Neuronal stem cell (in vitro differentiated cells): ENCODE results near the gene PTPRE.

Experiments used
- DNase-seq: peaks from one replicate; pipeline ENCODE4 v3.0.0-alpha.2; 2013; ENCODE audit warnings: low spot score
- H2AFZ ChIP-seq: one replicate; pipeline ENCODE4 v1.6.1; 2013; ENCODE audit warnings: mild to moderate bottlenecking, low read length, inconsistent platforms
- H2AK5ac ChIP-seq: 2 replicates; pipeline ENCODE4 v1.6.1; 2013; ENCODE audit warnings: low read depth, mild to moderate bottlenecking, inconsistent platforms, low read length, moderate library complexity, mixed read lengths
- H2BK120ac ChIP-seq: 2 replicates; pipeline ENCODE4 v1.6.1; 2013; ENCODE audit warnings: low read depth, mild to moderate bottlenecking, inconsistent platforms, low read length, moderate library complexity, mixed read lengths
- H2BK12ac ChIP-seq: one replicate; pipeline ENCODE4 v1.6.1; 2013; ENCODE audit warnings: low read length, inconsistent platforms
- H2BK15ac ChIP-seq: 2 replicates; pipeline ENCODE4 v1.6.1; 2013; ENCODE audit warnings: mild to moderate bottlenecking, low read length, inconsistent platforms, mixed read lengths
- H2BK5ac ChIP-seq: one replicate; pipeline ENCODE4 v1.6.1; 2013; ENCODE audit warnings: inconsistent platforms, mild to moderate bottlenecking, low read length, moderate library complexity
- H3K14ac ChIP-seq: one replicate; pipeline ENCODE4 v1.6.1; 2013; ENCODE audit warnings: low read length, inconsistent platforms
- H3K18ac ChIP-seq: 2 replicates; pipeline ENCODE4 v1.6.1; 2013; ENCODE audit warnings: low read length, inconsistent platforms
- H3K23ac ChIP-seq: 2 replicates; pipeline ENCODE4 v1.6.1; 2013; ENCODE audit warnings: low read depth, mild to moderate bottlenecking, mixed read lengths, low read length, inconsistent platforms; ENCODE audit not compliant: poor library complexity
- H3K27ac ChIP-seq: replicated peaks from 3 replicates; pipeline ENCODE4 v1.5.1; 2013; ENCODE audit warnings: low read length, inconsistent platforms
- H3K27me3 ChIP-seq, 3 experiments: 2 replicates each; pipeline ENCODE4 v1.6.1; 2013; ENCODE audit warnings: low read length in 3 of 3, mild to moderate bottlenecking in 2 of 3, inconsistent platforms in 1 of 3, low read depth in 1 of 3, mixed read lengths in 1 of 3, moderate library complexity in 1 of 3; ENCODE audit not compliant: control insufficient read depth in 3 of 3, insufficient read depth in 3 of 3
- H3K36me3 ChIP-seq, 2 donors: replicated peaks in 1 of 2; 2 replicates each; pipeline ENCODE4 v1.6.1; 2013; ENCODE audit warnings: low read length in 2 of 2; ENCODE audit not compliant: control insufficient read depth in 2 of 2, insufficient read depth in 2 of 2
- H3K4ac ChIP-seq: 2 replicates; pipeline ENCODE4 v1.6.1; 2013; ENCODE audit warnings: inconsistent platforms, mild to moderate bottlenecking, low read length, moderate library complexity
- H3K4me1 ChIP-seq, 2 donors: 1 replicate in 1 of 2; 2 replicates in 1 of 2; pipeline ENCODE4 v1.6.1; 2013; ENCODE audit warnings: low read length in 2 of 2, low read depth in 1 of 2; ENCODE audit not compliant: control insufficient read depth in 2 of 2, insufficient read depth in 1 of 2
- H3K4me2 ChIP-seq: one replicate; pipeline ENCODE4 v1.6.1; 2013; ENCODE audit warnings: mild to moderate bottlenecking, low read length, inconsistent platforms; ENCODE audit not compliant: insufficient read depth, poor library complexity, severe bottlenecking
- H3K4me3 ChIP-seq, 2 donors: 2 replicates each; pipeline ENCODE4 v1.5.1; 2013; ENCODE audit warnings: low read length in 2 of 2, mild to moderate bottlenecking in 2 of 2, inconsistent platforms in 1 of 2, moderate library complexity in 1 of 2
- H3K79me1 ChIP-seq: one replicate; pipeline ENCODE4 v1.6.1; 2013; ENCODE audit warnings: low read depth, mild to moderate bottlenecking, inconsistent platforms, low read length, moderate library complexity
- H3K9ac ChIP-seq: one replicate; pipeline ENCODE4 v1.6.1; 2013; ENCODE audit warnings: mild to moderate bottlenecking, low read depth, low read length, inconsistent platforms; ENCODE audit not compliant: poor library complexity
- H3K9me3 ChIP-seq, 2 donors: replicated peaks in 1 of 2; 2 replicates each; pipeline versions ENCODE3 to v1.6.1; 2013; ENCODE audit warnings: low read length in 2 of 2, mild to moderate bottlenecking in 2 of 2, inconsistent platforms in 1 of 2, low read depth in 1 of 2, mixed read lengths in 1 of 2, moderate library complexity in 1 of 2; ENCODE audit not compliant: control insufficient read depth in 2 of 2, insufficient read depth in 1 of 2
- H4K8ac ChIP-seq: one replicate; pipeline ENCODE4 v1.6.1; 2013; ENCODE audit warnings: low read depth, mild to moderate bottlenecking, inconsistent platforms, low read length, moderate library complexity
- H4K91ac ChIP-seq: one replicate; pipeline ENCODE4 v1.6.1; 2013; ENCODE audit warnings: low read length, low read depth, mild to moderate bottlenecking, inconsistent platforms; ENCODE audit not compliant: poor library complexity
- WGBS, 2 donors: extraction: QIAGEN DNeasy Blood & Tissue Kit; methylation state at CpG; one replicate each; pipeline ENCODE4 v1.1.7; 2013; ENCODE audit warnings: missing lambda C conversion rate in 2 of 2, mixed read lengths in 1 of 2; ENCODE audit not compliant: insufficient read length in 2 of 2, insufficient replicate concordance in 1 of 2; ENCODE audit errors: extremely low coverage in 2 of 2; 5-methylcytosine and 5-hydroxymethylcytosine counted together

The PTPRE gene

DNA sequence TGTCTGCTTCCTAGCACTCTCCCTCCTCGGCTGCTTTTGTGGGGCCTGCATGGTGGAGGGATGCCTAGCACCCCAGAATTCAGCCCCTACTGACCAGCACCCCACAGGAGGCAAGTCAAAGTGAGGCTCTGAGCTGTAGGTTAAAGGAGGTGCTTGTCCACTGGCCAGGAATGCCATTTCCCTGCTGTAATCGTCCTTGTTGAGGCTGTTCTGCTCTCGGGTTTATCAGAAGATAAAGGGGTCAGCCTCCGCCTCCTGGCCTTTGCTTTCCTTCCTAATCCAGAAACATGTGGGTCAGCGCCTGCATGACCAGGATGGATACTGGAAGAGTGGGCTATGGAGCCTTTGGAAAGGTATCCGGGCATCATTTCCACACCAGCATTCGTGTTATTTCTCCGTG, 120.4 kb downstream of the PTPRE start:
- no peak overlapping the region for H2BK120ac ChIP-seq
- no peak overlapping the region for H3K14ac ChIP-seq
- H3K79me1 ChIP-seq = no peaks in the 10 kb centered on the region
- H2BK12ac ChIP-seq = no peak overlapping the region
- no peaks in the 10 kb centered on the region for H3K36me3 ChIP-seq
- no peak overlapping the region for H2AK5ac ChIP-seq
- no peaks in the 10 kb centered on the region for H3K9me3 ChIP-seq
- no peak overlapping the region for H3K4me2 ChIP-seq
- no peak overlapping the region for H4K8ac ChIP-seq
- H3K4me3 ChIP-seq = no peak overlapping the region
- H3K27ac ChIP-seq = no peak overlapping the region
- H4K91ac ChIP-seq = no peak overlapping the region
- peak overlapping the region; percentile 9 for H3K18ac ChIP-seq
- no peak for DNase-seq
- H3K4me1 ChIP-seq = peaks cover 0 to 16% of the 10 kb centered on the region in 2 donors
- no peak overlapping the region for H2AFZ ChIP-seq
- no peak overlapping the region for H2BK15ac ChIP-seq
- no peak overlapping the region for H3K9ac ChIP-seq
- no CpG with 5 or more reads among the region's 8 CpGs for WGBS, 2 donors
- peaks cover 0 to 6% (median 0%) of the 10 kb centered on the region in 3 experiments for H3K27me3 ChIP-seq
- H3K4ac ChIP-seq = no peak overlapping the region
- no peak overlapping the region for H2BK5ac ChIP-seq
- no peak overlapping the region for H3K23ac ChIP-seq

DNA sequence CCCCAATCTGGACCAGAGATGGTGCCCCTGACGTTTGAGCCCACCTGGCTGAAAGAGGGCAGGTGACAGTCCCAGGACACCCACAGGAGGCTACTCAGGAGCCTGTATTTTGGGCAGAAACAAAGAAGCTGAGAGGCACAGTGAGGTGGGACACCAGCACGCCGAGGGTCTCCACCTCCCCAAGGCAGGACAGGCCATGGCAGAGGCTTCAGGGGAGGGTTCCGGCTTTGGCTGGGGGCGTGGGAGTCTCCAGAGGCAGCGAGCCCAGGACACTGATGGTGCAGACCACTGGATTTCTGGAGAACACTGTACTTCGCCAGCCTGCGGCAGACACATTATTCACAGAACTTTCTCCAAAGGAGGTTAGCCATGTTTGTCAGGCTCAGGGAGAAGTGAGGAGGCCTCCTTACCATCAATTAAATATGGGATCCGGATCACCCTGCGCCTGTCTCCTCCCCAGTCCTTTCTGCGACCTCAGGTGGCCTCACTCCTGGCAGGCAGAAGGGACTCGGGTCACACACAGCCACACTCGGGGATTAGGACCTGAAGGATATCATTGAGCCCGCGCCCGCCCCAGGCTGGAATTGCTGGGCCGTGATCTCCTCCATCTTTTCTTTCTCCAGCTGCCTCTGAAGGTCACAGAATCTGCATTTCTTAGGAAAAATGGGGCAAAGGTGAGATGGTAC, 121.1 kb downstream of the PTPRE start:
- Histone ChIP-seq H3K36me3 (no peaks in the 10 kb centered on the region), H3K4me3 (no peak overlapping the region), H3K9ac (no peak overlapping the region), H3K23ac (no peak overlapping the region), H3K27me3 (peaks cover 0 to 6% (median 0%) of the 10 kb centered on the region in 3 experiments), H3K4me2 (no peak overlapping the region), H3K79me1 (no peaks in the 10 kb centered on the region), H2AFZ (no peak overlapping the region), H4K91ac (no peak overlapping the region), H3K27ac (no peak overlapping the region), H3K4ac (no peak overlapping the region), H3K14ac (no peak overlapping the region), H3K9me3 (no peaks in the 10 kb centered on the region), H3K18ac (peak overlapping the region; percentile 15), H2BK120ac (no peak overlapping the region), H2AK5ac (peak overlapping the region; percentile 88), H2BK15ac (no peak overlapping the region), H2BK12ac (no peak overlapping the region), H2BK5ac (no peak overlapping the region), H3K4me1 (peaks cover 0 to 16% of the 10 kb centered on the region in 2 donors), H4K8ac (no peak overlapping the region)
- no CpG with 5 or more reads among the region's 17 CpGs for WGBS, 2 donors
- DNase-seq = no peak

DNA sequence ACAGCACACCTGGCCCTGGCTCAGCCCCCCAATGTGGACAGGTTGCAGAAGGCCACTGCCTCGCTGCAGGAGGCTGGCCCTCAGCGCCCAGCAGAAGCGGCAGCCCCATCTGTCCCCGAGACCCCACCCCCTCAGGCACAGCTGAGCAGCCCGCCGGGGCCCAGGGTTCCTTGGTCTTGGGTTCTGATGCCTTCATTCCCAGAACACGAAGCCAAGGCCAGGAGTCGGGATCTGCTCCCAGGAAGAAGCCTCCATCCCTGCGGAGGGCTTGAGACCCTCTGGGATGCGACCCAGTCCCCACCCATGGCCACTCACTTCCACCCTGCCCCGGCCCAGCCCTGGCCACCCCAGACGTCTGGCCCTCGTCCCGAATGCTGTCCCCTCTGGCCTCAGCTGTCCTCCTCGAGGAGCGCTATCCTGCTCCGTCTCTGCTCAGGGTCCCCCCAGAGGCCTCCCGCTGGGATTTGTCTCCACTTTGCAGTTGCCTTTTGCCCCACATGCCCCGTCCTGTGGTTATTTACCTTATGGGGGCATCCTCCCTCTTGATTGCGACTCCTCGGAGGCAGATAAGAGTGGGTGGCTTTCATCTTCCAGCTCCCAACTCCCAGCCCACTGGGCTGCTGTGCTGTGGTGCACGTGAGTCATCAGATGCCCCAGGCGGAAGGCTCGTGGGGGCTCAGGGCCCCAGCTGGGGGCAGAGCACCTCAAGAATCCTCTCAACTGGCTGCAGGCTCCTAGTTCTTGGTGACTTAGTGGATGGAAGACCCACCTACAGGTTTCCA, 121.8 kb downstream of the PTPRE start:
- Histone ChIP-seq H3K4ac (no peak overlapping the region), H2BK120ac (no peak overlapping the region), H3K18ac (peak overlapping the region; percentile 52), H3K27me3 (peaks cover 0 to 6% (median 0%) of the 10 kb centered on the region in 3 experiments), H2AK5ac (peak overlapping the region; percentile 88), H4K8ac (no peak overlapping the region), H3K4me3 (no peak overlapping the region), H4K91ac (no peak overlapping the region), H2BK12ac (no peak overlapping the region), H3K14ac (peak overlapping the region; percentile 15), H3K9ac (no peak overlapping the region), H3K36me3 (no peaks in the 10 kb centered on the region), H3K9me3 (no peaks in the 10 kb centered on the region), H2BK5ac (no peak overlapping the region), H3K4me1 (peaks cover 0 to 16% of the 10 kb centered on the region in 2 donors), H2AFZ (no peak overlapping the region), H2BK15ac (peak overlapping the region; percentile 75), H3K23ac (no peak overlapping the region), H3K79me1 (no peaks in the 10 kb centered on the region), H3K27ac (no peak overlapping the region), H3K4me2 (no peak overlapping the region)
- no peak for DNase-seq
- WGBS, 2 donors = no CpG with 5 or more reads among the region's 24 CpGs

DNA sequence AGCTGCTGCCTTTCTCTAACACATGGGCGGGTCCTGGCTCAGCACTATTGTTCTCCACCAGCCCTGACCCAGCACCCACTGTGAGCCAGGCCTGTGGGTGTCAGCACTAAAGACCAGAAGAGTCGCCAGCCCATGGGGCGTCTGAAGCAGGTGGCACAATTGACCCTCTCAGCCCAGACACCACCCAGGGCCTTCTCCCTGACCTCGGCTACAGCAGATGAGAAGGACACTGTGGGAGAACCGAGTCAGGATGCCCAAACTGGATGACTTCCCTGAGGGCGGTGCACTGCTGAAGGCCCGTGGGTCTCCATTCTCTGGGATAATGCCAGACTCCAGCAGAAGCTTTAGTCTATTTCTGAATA, 122.4 kb downstream of the PTPRE start:
- H4K8ac ChIP-seq = no peak overlapping the region
- no CpG with 5 or more reads among the region's 7 CpGs for WGBS, 2 donors
- no peak for DNase-seq
- H3K14ac ChIP-seq = no peak overlapping the region
- H3K23ac ChIP-seq = no peak overlapping the region
- no peaks in the 10 kb centered on the region for H3K9me3 ChIP-seq
- H3K4me1 ChIP-seq = peaks cover 0 to 16% of the 10 kb centered on the region in 2 donors
- H3K4ac ChIP-seq = no peak overlapping the region
- H3K4me3 ChIP-seq = no peak overlapping the region
- no peak overlapping the region for H2BK5ac ChIP-seq
- no peaks in the 10 kb centered on the region for H3K79me1 ChIP-seq
- no peak overlapping the region for H2BK120ac ChIP-seq
- no peaks in the 10 kb centered on the region for H3K36me3 ChIP-seq
- H3K27me3 ChIP-seq = peaks cover 0 to 6% (median 0%) of the 10 kb centered on the region in 3 experiments
- H4K91ac ChIP-seq = no peak overlapping the region
- no peak overlapping the region for H2AFZ ChIP-seq
- peak overlapping the region; percentile 44 for H3K18ac ChIP-seq
- H2AK5ac ChIP-seq = peak overlapping the region; percentile 88
- H2BK12ac ChIP-seq = no peak overlapping the region
- H3K4me2 ChIP-seq = no peak overlapping the region
- H2BK15ac ChIP-seq = peak overlapping the region; percentile 75
- no peak overlapping the region for H3K9ac ChIP-seq
- H3K27ac ChIP-seq = no peak overlapping the region
